HAP-1 (cell line): ENCODE results near the gene IMMP2L.

Source experiments
- DNase-seq, 2 experiments: peaks; one replicate each; pipeline ENCODE4 v3.0.0-alpha.2; 2016 to 2020; ENCODE audit warnings: low spot score in 2 of 2
- H3K27me3 ChIP-seq: fragments of 250-450 bp; sonication (Bioruptor Pico); 2 replicates; pipeline ENCODE4 v1.5.1; 2020; ENCODE audit warnings: low read depth, mild to moderate bottlenecking, moderate library complexity
- H3K36me3 ChIP-seq: fragments of 250-450 bp; sonication (Bioruptor Pico); replicated peaks from 2 replicates; pipeline ENCODE4 v1.5.1; 2020; ENCODE audit warnings: mild to moderate bottlenecking
- H3K4me1 ChIP-seq: fragments of 250-450 bp; sonication (Bioruptor Pico); 2 replicates; pipeline ENCODE4 v1.5.1; 2020; ENCODE audit warnings: mild to moderate bottlenecking
- H3K4me3 ChIP-seq: fragments of 250-450 bp; sonication (Bioruptor Pico); 2 replicates; pipeline ENCODE4 v1.5.1; 2020; ENCODE audit warnings: mild to moderate bottlenecking, moderate library complexity
- H3K9me3 ChIP-seq: fragments of 250-450 bp; sonication (Bioruptor Pico); 2 replicates; pipeline ENCODE4 v1.5.1; 2020; ENCODE audit warnings: mild to moderate bottlenecking, moderate library complexity
- in situ Hi-C: fragments of 300-500 bp; cut with MboI; formaldehyde crosslinking; loops from 3 replicates; pipeline ENCODE4 v1.14.3; 2020; ENCODE audit warnings: low sequenced_read_pairs, inconsistent platforms, mixed read lengths

The IMMP2L gene

GRCh38 chr7:110911632-110912031 lies 650.7 kb downstream of the IMMP2L start:
- no peaks in the 10 kb centered on the region for H3K36me3 ChIP-seq

GRCh38 chr7:110909117-110909516 lies 653.2 kb downstream of the IMMP2L start:
- in situ Hi-C loops: no loop called here
- H3K4me3 ChIP-seq: no peak overlapping the region
- no peak for DNase-seq
- no peaks in the 10 kb centered on the region for H3K27me3 ChIP-seq
- no peaks in the 10 kb centered on the region for H3K36me3 ChIP-seq
- H3K4me1 ChIP-seq: no peaks in the 10 kb centered on the region
- H3K9me3 ChIP-seq: no peaks in the 10 kb centered on the region

More at GRCh38 chr7:110911632-110912031, 650.7 kb downstream of the IMMP2L start:
- no peak for DNase-seq
- Histone ChIP-seq H3K27me3 (no peaks in the 10 kb centered on the region), H3K4me3 (no peak overlapping the region), H3K4me1 (no peaks in the 10 kb centered on the region), H3K9me3 (no peaks in the 10 kb centered on the region)
- in situ Hi-C loops: no loop called here

GRCh38 chr7:110905773-110906566 lies 656.3 kb downstream of the IMMP2L start:
- no peaks in the 10 kb centered on the region for H3K27me3 ChIP-seq
- H3K9me3 ChIP-seq: no peaks in the 10 kb centered on the region
- H3K4me3 ChIP-seq: no peak overlapping the region
- H3K36me3 ChIP-seq: no peaks in the 10 kb centered on the region
- no peaks in the 10 kb centered on the region for H3K4me1 ChIP-seq
- DNase-seq: no peak
- in situ Hi-C loops: no loop called here

GRCh38 chr7:110898516-110898915 lies 663.8 kb downstream of the IMMP2L start:
- no peak for DNase-seq
- in situ Hi-C loops: no loop called here
- Histone ChIP-seq H3K4me1 (peaks cover 5% of the 10 kb centered on the region; the same call in 1 of the 2 replicates), H3K36me3 (no peaks in the 10 kb centered on the region), H3K27me3 (no peaks in the 10 kb centered on the region), H3K9me3 (no peaks in the 10 kb centered on the region), H3K4me3 (no peak overlapping the region)

- in situ Hi-C loops: no loop called here
- no peaks in the 10 kb centered on the region for H3K36me3 ChIP-seq
- no peak for DNase-seq
- H3K4me1 ChIP-seq: peaks cover 5% of the 10 kb centered on the region; the same call in 1 of the 2 replicates
- H3K4me3 ChIP-seq: no peak overlapping the region
- no peaks in the 10 kb centered on the region for H3K27me3 ChIP-seq
- H3K9me3 ChIP-seq: no peaks in the 10 kb centered on the region
These were observed 664.8 kb downstream of the IMMP2L start for GRCh38 chr7:110897538-110897937.

- in situ Hi-C loops: no loop called here
- H3K27me3 ChIP-seq: no peaks in the 10 kb centered on the region
- no peak for DNase-seq
- no peak overlapping the region for H3K4me3 ChIP-seq
- H3K9me3 ChIP-seq: no peaks in the 10 kb centered on the region
- H3K4me1 ChIP-seq: peaks cover 7% of the 10 kb centered on the region
- H3K36me3 ChIP-seq: no peaks in the 10 kb centered on the region
These were observed 668.2 kb downstream of the IMMP2L start for GRCh38 chr7:110894111-110894510.

- Histone ChIP-seq H3K36me3 (no peaks in the 10 kb centered on the region), H3K27me3 (no peaks in the 10 kb centered on the region), H3K4me3 (no peak overlapping the region), H3K9me3 (no peaks in the 10 kb centered on the region), H3K4me1 (peaks cover 3% of the 10 kb centered on the region; the same call in 1 of the 2 replicates)
- DNase-seq: no peak
- in situ Hi-C loops: no loop called here
These were observed 671.1 kb downstream of the IMMP2L start for GRCh38 chr7:110891197-110891596.

- Histone ChIP-seq H3K27me3 (no peaks in the 10 kb centered on the region), H3K4me1 (peaks cover 3% of the 10 kb centered on the region; the same call in 1 of the 2 replicates), H3K9me3 (no peaks in the 10 kb centered on the region), H3K36me3 (no peaks in the 10 kb centered on the region), H3K4me3 (no peak overlapping the region)
- in situ Hi-C loops: no loop called here
- no peak for DNase-seq
These were observed 672.2 kb downstream of the IMMP2L start for GRCh38 chr7:110890101-110890500.

GRCh38 chr7:110889335-110889734 lies 673.0 kb downstream of the IMMP2L start:
- Histone ChIP-seq H3K9me3 (no peaks in the 10 kb centered on the region), H3K36me3 (no peaks in the 10 kb centered on the region), H3K4me1 (peaks cover 3% of the 10 kb centered on the region; the same call in 1 of the 2 replicates), H3K27me3 (no peaks in the 10 kb centered on the region), H3K4me3 (no peak overlapping the region)
- DNase-seq: no peak
- in situ Hi-C loops: no loop called here

GRCh38 chr7:110888641-110889040 lies 673.7 kb downstream of the IMMP2L start:
- Histone ChIP-seq H3K27me3 (no peaks in the 10 kb centered on the region), H3K4me1 (peaks cover 3% of the 10 kb centered on the region; the same call in 1 of the 2 replicates), H3K4me3 (no peak overlapping the region), H3K36me3 (no peaks in the 10 kb centered on the region), H3K9me3 (no peaks in the 10 kb centered on the region)
- in situ Hi-C loops: no loop called here
- no peak for DNase-seq

GRCh38 chr7:110885474-110885873 lies 676.8 kb downstream of the IMMP2L start:
- DNase-seq: no peak
- Histone ChIP-seq H3K4me1 (peaks cover 3% of the 10 kb centered on the region; the same call in 1 of the 2 replicates), H3K9me3 (no peaks in the 10 kb centered on the region), H3K36me3 (no peaks in the 10 kb centered on the region), H3K27me3 (no peaks in the 10 kb centered on the region), H3K4me3 (no peak overlapping the region)
- in situ Hi-C loops: no loop called here

GRCh38 chr7:110881721-110882120 lies 680.6 kb downstream of the IMMP2L start:
- in situ Hi-C loops: no loop called here
- H3K9me3 ChIP-seq: no peaks in the 10 kb centered on the region
- H3K4me1 ChIP-seq: no peaks in the 10 kb centered on the region
- no peaks in the 10 kb centered on the region for H3K27me3 ChIP-seq
- DNase-seq: no peak
- no peaks in the 10 kb centered on the region for H3K36me3 ChIP-seq
- H3K4me3 ChIP-seq: no peak overlapping the region

- Histone ChIP-seq H3K9me3 (no peaks in the 10 kb centered on the region), H3K4me1 (no peaks in the 10 kb centered on the region), H3K4me3 (no peak overlapping the region), H3K36me3 (no peaks in the 10 kb centered on the region), H3K27me3 (no peaks in the 10 kb centered on the region)
- in situ Hi-C loops: no loop called here
- no peak for DNase-seq
These were observed 681.3 kb downstream of the IMMP2L start for GRCh38 chr7:110880971-110881370.

GRCh38 chr7:110877016-110877415 lies 685.3 kb downstream of the IMMP2L start:
- in situ Hi-C loops: no loop called here
- Histone ChIP-seq H3K4me3 (no peak overlapping the region), H3K27me3 (no peaks in the 10 kb centered on the region), H3K36me3 (no peaks in the 10 kb centered on the region), H3K4me1 (peaks cover 2% of the 10 kb centered on the region), H3K9me3 (no peaks in the 10 kb centered on the region)
- DNase-seq: no peak
